SIG-M5 treated with dmso at 0.1 percent for 504 hours (cell line): Measurements from ENCODE around the gene PDZD2.

ENCODE experiments used
- DNase-seq: peaks from one replicate; lab custom pipeline; 2025; ENCODE audit not compliant: unreplicated experiment; lab: John Stamatoyannopoulos, UW

Gene PDZD2

GRCh38 chr5:31637851-31638250, 1.1 kb upstream of the PDZD2 start:
- no peak for DNase-seq

- no peak for DNase-seq
Observed at GRCh38 chr5:31638345-31638744, 586 bp upstream of the PDZD2 start.

GRCh38 chr5:31639481-31640411, 815 bp downstream of the PDZD2 start:
- DNase-seq = no peak

- DNase-seq = no peak
Observed at GRCh38 chr5:31640573-31640972, 1.6 kb downstream of the PDZD2 start.

GRCh38 chr5:31641059-31641458, 2.1 kb downstream of the PDZD2 start:
- no peak for DNase-seq

GRCh38 chr5:31641575-31641974, 2.6 kb downstream of the PDZD2 start:
- no peak for DNase-seq

- DNase-seq = no peak
Observed at GRCh38 chr5:31645420-31646081, 6.6 kb downstream of the PDZD2 start.

GRCh38 chr5:31648326-31648725, 9.4 kb downstream of the PDZD2 start:
- DNase-seq = no peak

- DNase-seq = no peak
Observed at GRCh38 chr5:31651241-31651640, 12.3 kb downstream of the PDZD2 start.

- no peak for DNase-seq
Observed at GRCh38 chr5:31655491-31655890, 16.6 kb downstream of the PDZD2 start.

GRCh38 chr5:31656806-31657205, 17.9 kb downstream of the PDZD2 start:
- no peak for DNase-seq

GRCh38 chr5:31657315-31657979, 18.5 kb downstream of the PDZD2 start:
- DNase-seq = no peak

GRCh38 chr5:31661257-31661656, 22.3 kb downstream of the PDZD2 start:
- no peak for DNase-seq

GRCh38 chr5:31663519-31663918, 24.6 kb downstream of the PDZD2 start:
- DNase-seq = no peak

GRCh38 chr5:31664566-31664965, 25.6 kb downstream of the PDZD2 start:
- DNase-seq = peak; percentile 45

- DNase-seq = no peak
Observed at GRCh38 chr5:31671339-31671741, 32.4 kb downstream of the PDZD2 start.

GRCh38 chr5:31674371-31674951, 35.5 kb downstream of the PDZD2 start:
- DNase-seq = no peak

- DNase-seq = no peak
Observed at GRCh38 chr5:31675472-31675871, 36.5 kb downstream of the PDZD2 start.

GRCh38 chr5:31678180-31678579, 39.2 kb downstream of the PDZD2 start:
- DNase-seq = no peak

GRCh38 chr5:31680528-31680927, 41.6 kb downstream of the PDZD2 start:
- DNase-seq = no peak

- DNase-seq = no peak
Observed at GRCh38 chr5:31682025-31682424, 43.1 kb downstream of the PDZD2 start.
